HG03575 (cell line): Measurements from ENCODE around the gene ZNF467.

Source experiments
- ATAC-seq: cut with Tn5 transposase; IDR thresholded peaks from one replicate; pipeline ENCODE4 v1.9.1; 2021; ENCODE audit not compliant: unreplicated experiment, insufficient number of reproducible peaks, low FRiP score; ENCODE audit errors: extremely low read depth

The ZNF467 gene

GRCh38 chr7:149811221-149811620 is 37.8 kb upstream of the ZNF467 start:
- ATAC-seq: no peak

- ATAC-seq: no peak
Measured at GRCh38 chr7:149809215-149809614, 35.8 kb upstream of the ZNF467 start.

- ATAC-seq: no peak
Measured at GRCh38 chr7:149808311-149808710, 34.9 kb upstream of the ZNF467 start.

GRCh38 chr7:149806726-149807125 is 33.3 kb upstream of the ZNF467 start:
- no peak for ATAC-seq

DNA sequence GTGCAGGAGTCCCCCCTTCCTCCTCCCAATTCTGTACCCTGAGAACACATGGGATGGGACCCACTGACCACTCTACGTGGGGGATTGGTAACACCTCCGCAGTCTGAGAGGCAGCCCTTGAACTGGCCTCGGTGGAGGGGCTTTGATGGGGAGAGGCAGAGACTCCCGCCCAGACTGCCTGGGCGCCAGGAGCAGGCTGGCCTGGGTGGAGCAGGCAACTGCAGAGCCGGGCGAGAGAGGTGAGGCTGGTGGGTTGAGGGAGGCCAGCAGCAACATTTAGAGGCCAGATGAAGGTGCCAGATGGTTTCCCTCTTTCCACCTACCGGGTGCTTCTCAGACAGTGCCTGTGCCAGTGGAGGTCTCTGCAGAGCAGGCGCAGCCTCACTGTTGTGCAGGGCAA is 30.7 kb upstream of the ZNF467 start:
- no peak for ATAC-seq

DNA sequence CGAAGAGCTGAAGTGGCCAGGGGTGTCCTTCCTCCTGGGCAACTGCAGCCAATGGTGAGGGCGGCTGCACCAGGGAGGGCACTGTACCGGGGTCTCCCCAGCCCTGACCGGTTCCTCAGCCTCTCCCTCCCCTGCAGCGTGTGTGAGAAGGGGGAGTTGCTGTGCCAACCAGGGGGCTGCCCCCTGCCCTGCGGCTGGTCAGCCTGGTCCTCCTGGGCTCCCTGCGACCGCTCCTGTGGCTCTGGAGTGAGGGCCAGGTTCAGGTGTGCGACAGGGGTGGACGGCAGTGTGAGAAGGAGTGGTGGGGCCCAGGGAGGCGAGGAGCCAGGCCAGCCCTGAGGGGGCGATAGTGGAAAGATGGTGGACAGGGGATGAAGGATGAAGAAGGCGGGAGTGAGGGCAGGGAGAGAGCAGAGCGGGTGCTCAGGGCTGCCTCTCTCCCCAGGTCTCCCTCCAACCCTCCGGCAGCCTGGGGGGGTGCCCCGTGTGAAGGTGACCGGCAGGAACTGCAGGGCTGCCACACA is 30.2 kb upstream of the ZNF467 start:
- ATAC-seq: no peak

GRCh38 chr7:149802966-149803365 is 29.6 kb upstream of the ZNF467 start:
- no peak for ATAC-seq

- no peak for ATAC-seq
Measured at GRCh38 chr7:149801816-149802215, 28.4 kb upstream of the ZNF467 start.

GRCh38 chr7:149801002-149801566 is 27.7 kb upstream of the ZNF467 start:
- ATAC-seq: no peak

GRCh38 chr7:149800169-149800555 is 26.8 kb upstream of the ZNF467 start:
- ATAC-seq: no peak

GRCh38 chr7:149799397-149800168 is 26.2 kb upstream of the ZNF467 start:
- no peak for ATAC-seq

DNA sequence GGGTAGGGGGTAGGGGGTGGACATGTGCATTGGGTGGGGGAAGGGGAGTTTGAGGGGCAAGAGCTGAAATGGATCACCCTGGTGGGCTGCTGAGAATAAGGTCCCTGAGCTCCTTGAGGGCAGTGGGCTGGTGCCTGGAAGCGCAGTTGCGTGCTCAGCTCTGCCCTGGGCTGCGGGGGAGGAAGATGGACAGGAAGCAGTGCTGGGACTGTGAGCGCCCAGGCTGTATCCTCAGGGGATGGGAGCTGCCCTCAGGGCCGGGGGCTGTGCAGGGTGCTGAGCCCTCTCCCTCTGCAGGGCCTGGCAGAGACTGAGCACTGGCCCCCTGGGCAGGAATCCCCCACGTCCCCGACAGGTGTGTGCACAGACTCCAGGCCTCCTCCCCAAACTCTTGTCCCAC is 24.4 kb upstream of the ZNF467 start:
- no peak for ATAC-seq

GRCh38 chr7:149796287-149796860 is 23.0 kb upstream of the ZNF467 start:
- no peak for ATAC-seq

DNA sequence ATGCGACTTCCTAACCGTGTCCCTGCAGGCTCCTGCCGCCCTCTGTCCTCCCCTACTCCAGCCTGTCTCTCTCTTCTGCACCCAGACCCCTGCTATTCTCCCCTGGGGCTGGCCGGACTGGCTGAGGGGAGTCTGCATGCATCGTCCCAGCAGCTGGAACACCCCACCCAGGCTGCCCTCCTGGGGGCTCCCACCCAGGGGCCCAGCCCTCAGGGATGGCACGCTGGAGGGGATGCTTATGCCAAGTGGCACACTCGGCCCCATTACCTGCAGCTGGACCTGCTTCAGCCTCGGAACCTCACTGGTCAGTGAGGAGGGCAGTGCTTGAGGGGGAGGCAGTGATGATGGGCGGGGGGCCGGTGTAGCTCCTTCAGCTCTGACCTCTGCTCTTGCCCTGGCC is 21.7 kb upstream of the ZNF467 start:
- no peak for ATAC-seq

DNA sequence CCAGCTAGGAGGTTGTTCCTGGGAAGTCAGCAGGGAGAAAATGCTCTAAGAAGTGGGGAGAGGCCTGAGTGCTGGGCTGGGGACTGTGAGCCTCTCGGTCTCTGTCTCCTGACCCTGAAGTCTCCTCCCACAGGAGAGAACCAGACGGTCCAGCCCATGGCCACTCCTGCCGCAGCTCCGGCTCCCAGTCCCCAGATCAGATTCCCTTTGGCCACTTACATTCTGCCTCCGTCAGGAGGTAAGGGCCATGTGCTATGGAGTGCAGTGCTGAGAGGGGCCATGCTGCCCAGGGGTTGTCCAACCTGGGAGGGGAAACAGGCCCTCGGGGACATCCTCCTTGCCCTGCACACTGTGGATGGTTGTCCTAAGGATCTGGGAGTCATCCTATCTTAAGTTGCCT is 21.3 kb upstream of the ZNF467 start:
- ATAC-seq: no peak

DNA sequence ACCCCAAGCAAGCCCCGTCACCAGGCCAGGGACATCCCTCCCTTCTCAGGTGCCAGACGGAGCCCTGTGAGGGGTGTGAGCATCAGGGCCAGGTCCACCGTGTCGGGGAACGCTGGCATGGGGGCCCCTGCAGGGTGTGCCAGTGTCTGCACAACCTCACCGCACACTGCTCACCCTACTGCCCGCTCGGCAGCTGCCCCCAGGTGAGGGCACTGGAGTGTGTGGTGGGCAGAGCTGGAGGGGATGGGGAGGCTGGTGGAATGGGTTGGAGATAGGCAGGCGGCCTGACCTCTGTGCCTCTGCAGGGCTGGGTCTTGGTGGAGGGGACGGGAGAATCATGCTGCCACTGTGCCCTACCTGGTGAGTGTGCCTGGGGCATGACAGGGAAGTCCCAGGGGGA is 19.9 kb upstream of the ZNF467 start:
- ATAC-seq: no peak

GRCh38 chr7:149792220-149792595 is 18.8 kb upstream of the ZNF467 start:
- no peak for ATAC-seq

DNA sequence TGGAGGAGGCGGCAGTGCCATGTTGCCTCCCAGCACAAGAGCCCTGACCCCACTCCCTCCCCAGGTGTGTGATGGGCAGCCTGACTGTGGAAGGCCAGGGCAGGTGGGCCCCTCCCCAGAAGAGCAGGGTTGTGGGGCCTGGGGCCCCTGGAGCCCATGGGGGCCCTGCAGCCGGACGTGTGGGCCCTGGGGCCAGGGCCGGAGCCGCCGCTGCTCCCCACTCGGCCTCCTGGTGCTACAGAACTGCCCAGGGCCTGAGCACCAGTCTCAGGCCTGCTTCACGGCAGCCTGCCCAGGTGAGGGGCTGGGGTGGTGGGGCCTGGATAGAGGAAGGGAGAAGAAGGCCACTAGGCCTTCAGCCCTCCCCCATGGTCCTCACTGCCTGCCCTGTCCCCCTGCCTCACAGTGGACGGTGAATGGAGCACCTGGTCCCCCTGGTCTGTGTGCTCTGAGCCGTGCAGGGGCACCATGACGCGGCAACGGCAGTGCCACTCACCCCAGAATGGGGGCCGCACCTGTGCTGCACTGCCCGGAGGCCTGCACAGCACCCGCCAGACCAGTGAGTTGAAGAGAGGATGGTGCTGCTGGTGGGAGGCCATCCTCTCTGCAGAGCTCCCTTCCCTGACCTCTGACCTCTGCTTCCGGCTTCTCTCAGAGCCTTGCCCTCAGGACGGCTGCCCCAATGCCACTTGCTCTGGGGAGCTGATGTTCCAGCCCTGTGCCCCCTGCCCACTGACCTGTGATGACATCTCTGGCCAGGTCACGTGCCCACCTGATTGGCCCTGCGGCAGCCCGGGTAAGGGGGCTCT is 18.2 kb upstream of the ZNF467 start:
- no peak for ATAC-seq

- ATAC-seq: no peak
Measured at GRCh38 chr7:149790754-149791360, 17.5 kb upstream of the ZNF467 start.
